OCI-LY1 (cell line): ENCODE results near the gene INPP4A.

Source experiments
- H2AFZ ChIP-seq: fragments of 200-600 bp; sonication (generic), shearing (Covaris generic); 2 replicates; pipeline ENCODE4 v1.6.0; 2014; ENCODE audit warnings: antibody characterized with exemption, mild to moderate bottlenecking, low read length
- H3F3A ChIP-seq: fragments of 200-600 bp; sonication (generic), shearing (Covaris generic); 2 replicates; pipeline ENCODE4 v1.6.0; 2014; ENCODE audit warnings: mild to moderate bottlenecking, antibody characterized with exemption, low read length, moderate library complexity; ENCODE audit not compliant: insufficient read depth
- H3K27ac ChIP-seq: fragments of 200-600 bp; sonication (generic); 2 replicates; pipeline ENCODE4 v1.5.1; 2014; ENCODE audit warnings: low read length, mixed run types, mild to moderate bottlenecking, low read depth; ENCODE audit not compliant: poor library complexity, severe bottlenecking
- H3K27me3 ChIP-seq: fragments of 200-600 bp; sonication (generic); 2 replicates; pipeline ENCODE4 v1.6.0; 2014; ENCODE audit warnings: antibody characterized with exemption, mild to moderate bottlenecking, low read length, moderate library complexity; ENCODE audit not compliant: insufficient read depth
- H3K36me3 ChIP-seq: fragments of 200-600 bp; sonication (generic); 2 replicates; pipeline ENCODE4 v1.6.1; 2014; ENCODE audit warnings: mild to moderate bottlenecking, antibody characterized with exemption, low read length, moderate library complexity, mixed read lengths; ENCODE audit not compliant: insufficient read depth
- H3K4me1 ChIP-seq: fragments of 200-600 bp; sonication (generic); 2 replicates; pipeline ENCODE4 v1.5.1; 2014; ENCODE audit warnings: mild to moderate bottlenecking, low read length, moderate library complexity; ENCODE audit not compliant: insufficient read depth, severe bottlenecking
- H3K4me2 ChIP-seq: fragments of 200-600 bp; sonication (generic), shearing (Covaris generic); 2 replicates; pipeline ENCODE4 v1.6.1; 2014; ENCODE audit warnings: low read length
- H3K4me3 ChIP-seq: fragments of 200-600 bp; sonication (generic); 2 replicates; pipeline ENCODE4 v1.5.1; 2014; ENCODE audit warnings: low read length, low read depth, mild to moderate bottlenecking, mixed read lengths; ENCODE audit not compliant: poor library complexity, severe bottlenecking
- H3K79me2 ChIP-seq: fragments of 200-600 bp; shearing (Covaris generic); 2 replicates; pipeline ENCODE4 v1.6.1; 2016; ENCODE audit warnings: mixed run types, low read length, mixed read lengths; ENCODE audit not compliant: insufficient read depth
- H3K9ac ChIP-seq: fragments of 200-600 bp; sonication (generic), shearing (Covaris generic); 2 replicates; pipeline ENCODE4 v1.6.1; 2014; ENCODE audit warnings: mild to moderate bottlenecking, low read length, mixed read lengths
- H3K9me2 ChIP-seq: fragments of 200-600 bp; sonication (generic), shearing (Covaris generic); 2 replicates; pipeline ENCODE4 v1.6.1; 2014; ENCODE audit warnings: low read depth, mild to moderate bottlenecking, low read length, mixed read lengths
- H3K9me3 ChIP-seq: fragments of 200-600 bp; shearing (Covaris generic); 2 replicates; pipeline ENCODE4 v1.6.1; 2014; ENCODE audit warnings: low read length, mixed read lengths
- H4K20me1 ChIP-seq: fragments of 200-600 bp; sonication (generic), shearing (Covaris generic); 2 replicates; pipeline ENCODE4 v1.6.0; 2016; ENCODE audit warnings: mild to moderate bottlenecking, low read length; ENCODE audit not compliant: insufficient read depth
- CTCF ChIP-seq: fragments of 200-600 bp; sonication (generic), shearing (Covaris generic); IDR thresholded peaks from 2 replicates; pipeline ENCODE4 v1.5.1; 2017; ENCODE audit warnings: mild to moderate bottlenecking, antibody characterized with exemption, low read length, moderate library complexity, mixed read lengths
- EZH2 ChIP-seq: fragments of 200-600 bp; sonication (generic), shearing (Covaris generic); IDR thresholded peaks from 2 replicates; pipeline ENCODE4 v1.8.0; 2017; ENCODE audit warnings: borderline replicate concordance, mixed run types, mild to moderate bottlenecking, antibody characterized with exemption, low read length, moderate library complexity, mixed read lengths

Gene INPP4A

GRCh38 chr2:98583276-98583675, 138.6 kb downstream of the INPP4A start:
- H3K27ac ChIP-seq = no peak overlapping the region

GRCh38 chr2:98583816-98584618, 139.4 kb downstream of the INPP4A start:
- H3K9ac ChIP-seq = no peak overlapping the region
- peaks cover 5% of the 10 kb centered on the region; the same call in 1 of the 2 replicates for H3K36me3 ChIP-seq
- no peak overlapping the region for H3K27ac ChIP-seq
- H4K20me1 ChIP-seq = no peaks in the 10 kb centered on the region
- H3K27me3 ChIP-seq = no peaks in the 10 kb centered on the region
- H3F3A ChIP-seq = no peaks in the 10 kb centered on the region
- no peaks in the 10 kb centered on the region for H3K79me2 ChIP-seq
- H2AFZ ChIP-seq = no peak overlapping the region
- H3K4me2 ChIP-seq = no peak overlapping the region
- no peak overlapping the region for H3K4me3 ChIP-seq
- no peaks in the 10 kb centered on the region for H3K9me2 ChIP-seq
- H3K4me1 ChIP-seq = peaks cover 6% of the 10 kb centered on the region
- TF ChIP-seq CTCF (no peak), EZH2 (no peak)
- no peaks in the 10 kb centered on the region for H3K9me3 ChIP-seq

More at GRCh38 chr2:98583276-98583675, 138.6 kb downstream of the INPP4A start:
- Histone ChIP-seq H3K27me3 (no peaks in the 10 kb centered on the region), H3K9ac (no peak overlapping the region), H3K4me2 (no peak overlapping the region), H3K9me2 (no peaks in the 10 kb centered on the region), H3K4me1 (peaks cover 6% of the 10 kb centered on the region), H3K4me3 (no peak overlapping the region), H3K9me3 (no peaks in the 10 kb centered on the region), H3F3A (no peaks in the 10 kb centered on the region), H4K20me1 (no peaks in the 10 kb centered on the region), H3K79me2 (no peaks in the 10 kb centered on the region), H3K36me3 (peaks cover 5% of the 10 kb centered on the region; the same call in 1 of the 2 replicates), H2AFZ (no peak overlapping the region)
- TF ChIP-seq CTCF (no peak), EZH2 (no peak)

GRCh38 chr2:98585386-98585785, 140.7 kb downstream of the INPP4A start:
- Histone ChIP-seq H3K79me2 (no peaks in the 10 kb centered on the region), H3K4me3 (no peak overlapping the region), H3K9me3 (no peaks in the 10 kb centered on the region), H3K4me2 (no peak overlapping the region), H4K20me1 (no peaks in the 10 kb centered on the region), H3K4me1 (peaks cover 6% of the 10 kb centered on the region), H3K9me2 (no peaks in the 10 kb centered on the region), H3K9ac (no peak overlapping the region), H3F3A (no peaks in the 10 kb centered on the region), H2AFZ (no peak overlapping the region), H3K27ac (no peak overlapping the region), H3K36me3 (peaks cover 5% of the 10 kb centered on the region; the same call in 1 of the 2 replicates), H3K27me3 (no peaks in the 10 kb centered on the region)
- no peak for TF ChIP-seq EZH2
